Middle frontal gyrus (tissue), 1 donor: ENCODE results near the gene ENPP6.

ENCODE experiments used
- DNase-seq: peaks from one replicate; pipeline ENCODE4 v3.0.0-alpha.2; 2015; ENCODE audit warnings: low spot score; ENCODE audit errors: extremely low spot score

The ENPP6 gene

GRCh38 chr4:184104419-184105101 is 113.1 kb downstream of the ENPP6 start:
- DNase-seq = no peak

- no peak for DNase-seq
These were observed 114.0 kb downstream of the ENPP6 start for GRCh38 chr4:184103527-184104264.

- no peak for DNase-seq
These were observed 114.7 kb downstream of the ENPP6 start for GRCh38 chr4:184102927-184103326.

- no peak for DNase-seq
These were observed 115.2 kb downstream of the ENPP6 start for GRCh38 chr4:184102488-184102887.

GRCh38 chr4:184101711-184102110 is 116.0 kb downstream of the ENPP6 start:
- no peak for DNase-seq

- peak; percentile 19 for DNase-seq
These were observed 117.3 kb downstream of the ENPP6 start for GRCh38 chr4:184100297-184100885.

- DNase-seq = peak; percentile 53
These were observed 118.1 kb downstream of the ENPP6 start for GRCh38 chr4:184099535-184099966.

GRCh38 chr4:184099000-184099399 is 118.7 kb downstream of the ENPP6 start:
- DNase-seq = no peak

- no peak for DNase-seq
These were observed 119.9 kb downstream of the ENPP6 start for GRCh38 chr4:184097815-184098214.

GRCh38 chr4:184097241-184097605 is 120.5 kb downstream of the ENPP6 start:
- DNase-seq = no peak

- DNase-seq = no peak
These were observed 121.0 kb downstream of the ENPP6 start for GRCh38 chr4:184096561-184097240.

- no peak for DNase-seq
These were observed 123.0 kb downstream of the ENPP6 start for GRCh38 chr4:184094532-184095159.

GRCh38 chr4:184091986-184092385 is 125.7 kb downstream of the ENPP6 start:
- DNase-seq = no peak

GRCh38 chr4:184090571-184090970 is 127.1 kb downstream of the ENPP6 start:
- no peak for DNase-seq

GRCh38 chr4:184080674-184081073 is 137.0 kb downstream of the ENPP6 start:
- DNase-seq = no peak

GRCh38 chr4:184074677-184075388 is 142.8 kb downstream of the ENPP6 start:
- no peak for DNase-seq

- no peak for DNase-seq
These were observed 149.6 kb downstream of the ENPP6 start for GRCh38 chr4:184067931-184068554.

- no peak for DNase-seq
These were observed 150.9 kb downstream of the ENPP6 start for GRCh38 chr4:184066584-184067300.

GRCh38 chr4:184064877-184065276 is 152.8 kb downstream of the ENPP6 start:
- no peak for DNase-seq

GRCh38 chr4:184062769-184063168 is 154.9 kb downstream of the ENPP6 start:
- DNase-seq = no peak
